OCI-M2 (cell line): ENCODE results near the gene TMEM202.
"Not testable (repeated sequence)": the region's sequence is repeated elsewhere in the genome, so short reads cannot be mapped to it uniquely, and the experiment has no call there.

Experiments used
- DNase-seq: peaks from one replicate; lab custom pipeline; 2025; ENCODE audit not compliant: unreplicated experiment; lab: John Stamatoyannopoulos, UW

Gene TMEM202

GRCh38 chr15:72397796-72398588 is at the start of gene TMEM202:
Gene TMEM202 (plus strand): TSS chr15:72398305. CDS start chr15:72398327, 22 bp downstream.
- DNase-seq: no peak

- DNase-seq: no peak
These were observed 44.8 kb upstream of the TMEM202 start for GRCh38 chr15:72353266-72353665.

GRCh38 chr15:72354496-72354895 is 43.6 kb upstream of the TMEM202 start:
- DNase-seq: no peak

GRCh38 chr15:72358121-72358520 is 40.0 kb upstream of the TMEM202 start:
- no peak for DNase-seq

GRCh38 chr15:72358650-72359171 is 39.4 kb upstream of the TMEM202 start:
- no peak for DNase-seq

GRCh38 chr15:72361176-72361575 is 36.9 kb upstream of the TMEM202 start:
- DNase-seq: no peak

GRCh38 chr15:72365844-72366243 is 32.3 kb upstream of the TMEM202 start:
- no peak for DNase-seq

GRCh38 chr15:72368325-72368724 is 29.8 kb upstream of the TMEM202 start:
- DNase-seq: no peak

- no peak for DNase-seq
These were observed 29.2 kb upstream of the TMEM202 start for GRCh38 chr15:72368899-72369298.

- DNase-seq: no peak
These were observed 28.1 kb upstream of the TMEM202 start for GRCh38 chr15:72369964-72370363.

GRCh38 chr15:72372361-72372760 is 25.7 kb upstream of the TMEM202 start:
- DNase-seq: no peak

GRCh38 chr15:72375501-72375845 is 22.6 kb upstream of the TMEM202 start:
- DNase-seq: no peak

GRCh38 chr15:72375846-72376581 is 22.1 kb upstream of the TMEM202 start, which contains the start of gene HEXA:
Gene HEXA (minus strand): TSS chr15:72376014. CDS start chr15:72375972, 42 bp downstream.
- DNase-seq: peak; percentile 74

- DNase-seq: no peak
These were observed 20.8 kb upstream of the TMEM202 start for GRCh38 chr15:72377331-72377730.

GRCh38 chr15:72379106-72379505 is 19.0 kb upstream of the TMEM202 start:
- DNase-seq: not testable (repeated sequence)

GRCh38 chr15:72379856-72380430 is 18.2 kb upstream of the TMEM202 start:
- no peak for DNase-seq

GRCh38 chr15:72380743-72381142 is 17.4 kb upstream of the TMEM202 start:
- DNase-seq: no peak

GRCh38 chr15:72382146-72382545 is 16.0 kb upstream of the TMEM202 start:
- no peak for DNase-seq

GRCh38 chr15:72387741-72388140 is 10.4 kb upstream of the TMEM202 start:
- no peak for DNase-seq

- DNase-seq: no peak
These were observed 8.9 kb upstream of the TMEM202 start for GRCh38 chr15:72389231-72389630.

- DNase-seq: not testable (repeated sequence)
These were observed 1.8 kb upstream of the TMEM202 start for GRCh38 chr15:72396331-72396730.

GRCh38 chr15:72398648-72399047 is 543 bp downstream of the TMEM202 start:
- DNase-seq: no peak
